GM18867 (cell line): ENCODE measurements around the gene PMEPA1.

Source experiments
- ATAC-seq: cut with Tn5 transposase; IDR thresholded peaks from one replicate; pipeline ENCODE4 v1.9.1; 2021; ENCODE audit warnings: mild to moderate bottlenecking, moderate library complexity; ENCODE audit not compliant: unreplicated experiment

Gene PMEPA1

GRCh38 chr20:57627339-57627738 is 82.5 kb downstream of the PMEPA1 start:
- no peak for ATAC-seq

DNA sequence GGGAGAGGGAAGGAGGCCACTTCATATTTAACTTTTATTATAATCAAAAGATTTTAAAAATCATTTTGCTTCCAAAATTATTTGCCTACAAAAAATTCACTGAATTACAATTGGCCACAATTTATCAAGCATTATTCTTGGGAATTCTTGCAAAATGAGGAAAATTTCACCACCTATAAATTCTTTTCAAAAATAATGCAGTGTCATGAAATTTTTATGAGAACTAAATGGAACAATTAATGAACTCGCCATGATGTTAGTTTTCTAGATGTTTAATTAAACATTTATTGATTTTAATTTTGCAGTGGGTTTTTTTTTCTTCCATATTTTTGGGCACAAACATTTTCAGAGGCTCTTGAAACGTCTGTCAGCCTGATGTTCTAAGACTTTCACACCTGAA is 83.8 kb downstream of the PMEPA1 start:
- ATAC-seq, result no peak

DNA sequence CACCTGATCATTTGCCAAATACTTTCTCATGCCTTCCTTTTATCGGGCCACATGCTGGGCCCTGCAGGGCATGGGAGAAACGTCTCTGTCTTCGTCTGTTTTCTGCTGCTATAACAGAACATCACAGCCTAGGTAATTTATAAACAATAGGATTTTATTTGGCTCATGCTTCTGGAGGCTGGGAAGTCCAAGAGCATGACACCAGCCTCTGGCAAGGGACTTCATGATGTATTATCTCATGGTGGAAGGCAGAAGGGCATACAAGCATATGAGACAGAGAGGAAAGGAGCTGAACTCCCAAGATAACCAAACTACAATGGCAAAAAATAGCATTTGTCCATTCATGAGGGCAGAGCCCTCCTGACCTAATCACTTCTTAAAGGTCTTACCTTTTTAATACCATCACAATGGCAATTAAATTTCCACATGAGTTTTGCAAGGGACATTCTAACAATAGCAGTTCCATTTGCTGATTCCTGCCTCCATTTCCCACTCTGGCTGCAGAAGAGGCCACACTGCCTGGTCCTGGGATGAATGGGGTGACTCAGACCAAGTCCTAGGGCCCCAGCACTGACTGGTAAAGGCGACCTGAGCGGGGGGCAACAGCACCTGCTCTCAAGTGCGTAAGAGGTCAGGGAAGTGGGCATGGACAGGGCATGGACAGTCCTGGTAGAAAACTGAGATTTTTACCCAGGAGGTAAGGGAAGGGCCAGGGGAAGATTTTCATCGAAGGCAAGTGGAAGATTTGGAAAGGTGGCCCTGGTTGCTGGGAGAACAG is 84.4 kb downstream of the PMEPA1 start:
- ATAC-seq, result no peak

- ATAC-seq, result no peak
Measured at GRCh38 chr20:57624124-57624523, 85.7 kb downstream of the PMEPA1 start.

DNA sequence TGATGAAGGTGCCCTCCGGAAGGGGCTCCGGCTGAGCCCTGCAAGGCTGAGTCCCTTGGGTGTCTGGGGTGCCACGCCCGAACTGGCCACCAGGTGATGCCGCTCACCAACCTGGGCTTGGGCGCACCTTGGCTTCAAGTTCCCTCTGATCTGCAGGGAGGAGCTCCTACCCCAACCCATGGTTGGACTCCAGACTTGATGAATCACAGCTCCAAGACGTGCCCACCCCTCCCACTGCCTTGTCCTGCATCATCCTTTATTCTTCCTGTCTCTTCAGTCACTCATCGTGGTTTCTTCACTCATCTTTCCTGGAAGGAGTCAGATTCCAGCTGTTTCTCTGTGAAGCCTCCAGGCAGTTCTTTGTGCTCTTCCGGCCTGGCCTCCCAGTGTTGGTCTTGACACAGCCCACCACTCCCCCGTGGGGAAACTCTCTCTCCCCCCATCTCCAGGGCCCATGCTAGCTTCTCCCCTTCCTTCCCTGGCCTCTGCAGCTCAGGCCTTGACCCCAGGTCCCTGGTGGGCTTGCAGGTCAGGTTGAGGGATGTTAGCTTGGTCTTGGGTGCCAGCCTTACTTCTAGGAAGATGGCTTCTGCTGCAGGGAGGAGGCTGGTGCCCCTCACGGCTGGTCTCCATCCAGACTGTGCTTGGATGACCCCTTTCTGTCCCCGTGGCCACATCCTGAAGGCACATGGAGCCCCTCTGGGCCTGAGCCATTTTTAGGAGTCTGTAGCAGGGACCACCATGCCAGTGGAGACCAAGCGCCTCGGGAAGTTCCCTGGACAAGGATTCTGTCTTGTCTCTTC is 87.0 kb downstream of the PMEPA1 start:
- ATAC-seq, result no peak

- ATAC-seq, result no peak
Measured at GRCh38 chr20:57622201-57622570, 87.6 kb downstream of the PMEPA1 start.

GRCh38 chr20:57621421-57622200 is 88.2 kb downstream of the PMEPA1 start:
- no peak for ATAC-seq

DNA sequence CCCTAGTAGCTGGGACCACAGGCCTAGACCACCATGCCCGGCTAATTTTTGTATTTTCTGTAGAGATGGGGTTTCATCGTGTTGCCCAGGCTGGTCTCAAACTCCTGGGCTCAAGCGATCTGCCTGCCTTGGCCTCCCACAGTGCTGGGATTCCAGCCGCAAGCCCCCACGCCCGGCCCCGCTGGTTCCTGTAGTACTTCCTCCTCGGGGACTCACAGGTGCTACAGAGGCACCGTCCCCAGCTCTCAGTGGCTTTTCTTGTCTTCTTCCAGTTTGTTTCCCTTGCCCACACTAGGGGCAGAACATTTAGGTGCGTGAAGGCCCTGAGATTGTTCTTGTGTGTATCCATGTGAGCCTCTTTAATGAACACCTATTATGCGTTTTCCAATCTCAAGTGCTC is 88.8 kb downstream of the PMEPA1 start:
- no peak for ATAC-seq

DNA sequence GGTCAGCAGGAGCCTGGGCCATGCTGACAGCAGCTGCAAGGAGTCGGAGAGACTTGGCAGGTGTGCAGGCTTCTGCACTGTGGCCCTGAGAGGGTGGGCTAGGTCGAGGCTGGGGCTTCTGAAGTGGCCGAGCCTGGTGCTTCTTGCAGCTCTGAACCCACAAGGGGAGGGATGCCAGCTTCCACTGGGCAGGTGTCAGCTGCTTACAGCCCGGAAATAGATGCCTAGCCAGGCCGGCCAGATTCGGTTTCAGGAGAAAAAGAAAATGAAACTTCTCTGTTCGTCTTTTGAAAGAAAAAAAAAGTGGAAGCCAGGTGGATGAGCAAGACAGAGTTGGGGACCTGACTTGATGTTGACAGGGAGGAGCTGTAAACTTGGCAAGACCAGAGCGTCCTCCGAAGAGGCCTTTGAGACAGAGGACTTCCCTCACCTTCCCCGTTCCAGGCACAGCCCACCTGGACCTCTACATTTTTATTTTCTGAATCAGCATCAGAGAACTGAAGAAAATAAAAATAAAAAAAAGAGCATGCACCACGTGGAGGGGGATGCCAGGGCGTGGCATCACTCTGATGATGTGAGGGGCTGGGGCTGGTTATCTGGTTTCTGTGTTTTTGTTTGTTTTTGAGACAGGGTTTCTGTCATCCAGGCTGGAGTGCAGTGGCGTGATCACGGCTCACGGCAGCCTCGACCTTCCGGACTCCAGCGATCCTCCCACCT is 89.4 kb downstream of the PMEPA1 start, which contains the start of gene ZBP1:
Gene ZBP1 (minus strand): TSS at position 153 of the 717 bp plus-strand sequence. CDS start 131 bp downstream, at position 22.
- ATAC-seq, result peak; percentile 56

GRCh38 chr20:57619051-57619831 is 90.6 kb downstream of the PMEPA1 start:
- ATAC-seq, result peak; percentile 54

DNA sequence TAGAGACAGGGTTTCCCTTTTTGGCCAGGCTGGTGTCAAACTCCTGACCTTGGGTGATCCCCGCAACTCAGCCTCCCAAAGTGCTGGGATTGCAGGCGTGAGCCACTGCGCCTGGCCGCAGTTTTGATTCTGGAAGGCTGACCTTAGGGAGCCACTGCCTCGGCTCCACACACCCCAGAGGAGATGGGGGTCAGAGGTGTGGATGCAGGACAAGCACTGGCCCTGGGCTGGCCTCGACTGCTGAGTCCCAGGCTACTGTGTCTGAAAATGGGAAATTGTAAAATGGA is 91.1 kb downstream of the PMEPA1 start:
- ATAC-seq, result no peak

DNA sequence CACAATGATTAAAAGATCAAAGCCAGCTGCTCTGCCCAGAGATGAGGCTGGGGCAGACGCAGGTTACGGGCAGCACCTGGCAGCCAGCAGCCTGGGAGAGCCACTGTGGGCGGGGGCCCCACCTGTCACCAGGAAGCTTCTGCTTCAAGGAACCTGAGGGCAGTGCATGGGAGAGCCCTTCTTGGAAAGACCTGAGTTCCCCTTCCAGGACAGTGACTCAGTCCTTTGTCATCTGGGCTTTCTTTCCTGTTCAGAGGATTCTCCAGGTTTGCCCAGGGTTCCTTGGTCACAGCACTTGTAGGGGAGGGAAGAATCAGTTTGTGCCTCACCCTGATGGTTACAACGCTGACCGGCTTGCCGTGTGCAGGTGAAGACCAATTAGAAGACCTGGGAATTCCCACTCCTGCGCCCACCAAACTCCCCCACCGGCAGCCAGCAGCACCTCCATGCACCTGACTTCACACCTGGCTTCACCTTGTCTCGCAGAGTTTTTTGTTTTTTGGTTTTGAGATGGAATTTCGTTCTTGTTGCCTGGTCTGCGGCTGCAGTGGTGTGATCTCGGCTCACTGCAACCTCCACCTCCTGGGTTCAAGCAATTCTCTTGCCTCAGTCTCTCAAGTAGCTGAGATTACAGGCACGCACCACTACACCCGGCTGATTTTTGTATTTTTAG is 91.6 kb downstream of the PMEPA1 start:
- ATAC-seq, result no peak

GRCh38 chr20:57617079-57617795 is 92.6 kb downstream of the PMEPA1 start:
- no peak for ATAC-seq

DNA sequence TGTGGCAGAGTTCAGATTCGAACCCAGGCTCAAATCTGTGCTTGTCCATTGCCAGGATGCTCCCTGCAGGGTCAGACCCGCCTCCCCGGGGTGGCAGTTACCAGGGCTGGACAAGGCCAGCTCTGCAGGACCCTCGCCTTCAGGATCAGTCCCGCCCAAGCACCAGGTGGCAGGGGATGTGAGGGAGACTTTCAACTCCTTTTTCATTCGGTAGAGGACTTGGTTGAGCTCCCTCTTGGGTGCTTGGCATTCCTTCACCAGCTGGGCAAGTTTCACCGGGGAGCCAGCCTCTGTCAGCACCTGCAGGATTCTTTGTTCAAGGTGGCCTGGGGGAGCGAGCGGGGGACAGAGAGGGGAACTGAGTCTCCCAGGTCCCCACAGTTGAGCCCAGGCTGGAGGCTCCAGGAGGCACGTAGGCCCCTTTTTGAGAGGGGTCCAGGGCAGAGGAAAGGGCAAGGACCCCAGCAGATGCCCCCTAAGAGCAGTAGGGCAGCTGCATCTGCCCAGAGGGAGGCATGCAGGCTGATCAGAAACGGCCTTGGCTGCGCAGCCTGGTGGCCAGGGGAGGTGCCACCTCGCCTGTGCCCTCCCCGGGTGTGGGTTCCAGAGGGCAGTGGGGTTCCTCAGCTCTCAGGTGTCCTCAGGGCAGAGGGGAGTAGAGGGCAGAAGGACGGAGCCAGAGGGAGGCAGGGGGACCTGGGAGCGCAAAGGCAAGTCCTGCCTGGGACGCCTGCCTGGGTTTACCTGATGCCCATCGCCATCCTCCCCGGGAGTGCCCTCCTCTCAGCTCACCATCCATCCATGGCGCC is 93.5 kb downstream of the PMEPA1 start:
- no peak for ATAC-seq

DNA sequence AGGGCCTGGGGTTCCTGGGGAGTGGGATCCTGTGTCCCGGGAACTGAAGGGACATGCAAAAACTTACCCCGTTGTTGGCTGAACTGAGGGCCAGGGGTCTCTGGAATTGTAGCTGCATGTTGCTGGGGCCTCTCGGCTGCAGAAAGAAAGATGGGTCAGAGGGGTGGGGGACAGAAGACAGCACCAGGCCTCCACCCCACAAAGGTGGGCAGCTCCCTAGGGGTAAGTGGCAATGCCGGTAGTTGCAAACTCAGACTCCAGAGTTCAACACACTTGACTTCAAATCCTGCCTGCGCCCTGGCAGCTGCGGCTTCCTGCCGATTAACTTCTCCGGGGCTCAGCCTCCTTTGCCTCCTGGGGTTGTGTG is 94.4 kb downstream of the PMEPA1 start:
- ATAC-seq, result no peak

DNA sequence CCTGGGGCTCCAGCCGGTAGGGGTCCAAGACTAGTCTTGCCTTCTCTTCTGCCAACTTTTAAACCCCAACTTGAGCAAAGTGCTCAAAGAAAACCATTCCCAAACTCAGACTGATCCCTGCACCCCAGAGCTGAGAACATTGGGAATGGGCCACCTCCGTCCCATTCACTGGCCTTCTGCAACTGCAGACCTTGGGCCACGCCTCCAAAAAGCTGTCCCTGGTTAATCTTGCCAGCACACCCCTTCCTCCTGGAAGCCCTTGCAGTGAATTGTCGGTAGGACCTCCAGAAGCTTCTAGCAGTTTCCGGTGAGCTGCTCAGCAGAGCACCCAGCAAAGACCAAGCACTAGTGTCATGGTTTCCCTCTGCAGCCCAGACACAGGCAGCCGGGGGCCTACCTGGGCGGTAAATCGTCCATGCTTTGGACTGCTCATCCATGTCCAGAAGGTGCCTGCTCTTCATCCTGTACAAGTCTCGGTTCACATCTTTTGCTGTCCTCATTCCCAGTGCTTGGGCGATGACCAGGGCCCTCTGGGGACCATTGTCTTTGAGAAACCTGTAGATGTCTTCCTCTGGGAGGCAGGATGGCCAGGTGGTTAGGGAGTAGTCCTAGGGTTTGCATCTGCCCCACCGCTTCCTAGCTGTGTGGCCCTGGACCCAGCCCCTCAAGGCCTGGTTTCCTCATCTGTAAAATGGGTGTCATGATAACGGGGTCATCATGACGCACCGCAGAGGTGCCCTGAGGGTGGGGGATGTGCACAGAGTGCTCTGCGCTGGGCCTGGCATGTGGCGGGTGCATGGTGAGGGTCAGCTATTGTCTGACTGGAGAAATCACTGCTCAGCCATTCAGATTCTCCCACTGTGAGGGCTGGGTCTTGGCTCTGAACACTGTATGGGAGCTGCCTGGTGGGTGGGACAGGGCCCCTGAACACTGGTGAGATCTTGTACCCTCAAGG is 95.0 kb downstream of the PMEPA1 start:
- ATAC-seq, result no peak

GRCh38 chr20:57613481-57613921 is 96.3 kb downstream of the PMEPA1 start:
- no peak for ATAC-seq
